ENCODE results near the gene RNF215. TPM values are rescaled to one million over a fixed set of nuclear protein-coding genes. Genes with fewer than 3 reads are reported as not detected.

RNF215 gene
- total and polyA plus RNA-seq, 8 donors = 14.6 to 27.5 (median 23.2) TPM

DNA sequence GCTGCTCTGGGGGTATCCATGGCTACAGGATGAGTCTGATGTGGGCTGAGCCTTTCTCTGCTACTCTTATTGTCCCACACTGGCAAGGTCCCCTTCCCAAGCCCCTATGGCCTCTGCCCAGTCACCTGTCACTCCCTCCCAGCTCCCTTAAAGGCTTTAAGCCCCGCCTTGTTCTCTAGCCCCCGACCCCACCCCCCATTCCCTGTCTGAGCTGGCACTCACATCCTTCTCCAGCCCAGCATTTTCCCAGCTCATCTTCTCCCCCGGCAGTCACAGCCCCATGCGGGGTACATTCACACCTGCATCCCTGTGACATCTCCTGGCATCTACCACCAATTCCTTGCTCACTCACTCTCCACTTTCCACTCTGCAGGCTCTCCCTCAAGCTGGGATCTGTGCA is 42.7 kb upstream of the RNF215 start:
- no peak overlapping the region for H3K27ac ChIP-seq
- no peaks in the 10 kb centered on the region for H3K9me3 ChIP-seq
- H3K4me3 ChIP-seq = no peak overlapping the region
- peaks cover 0 to 17% of the 10 kb centered on the region in 2 donors for H3K36me3 ChIP-seq
- H3K4me1 ChIP-seq = peaks cover 12 to 22% of the 10 kb centered on the region in 2 donors
- intact Hi-C loops (cut with DNase I) = no loop called here
- no peaks in the 10 kb centered on the region for H3K27me3 ChIP-seq
- no peak for TF ChIP-seq CTCF (IDR thresholded peaks at IDR 0.05)
- DNase-seq (no peak), ATAC-seq (no peak)

- H3K27ac ChIP-seq = no peak overlapping the region
- H3K36me3 ChIP-seq = peaks cover 0 to 17% of the 10 kb centered on the region in 2 donors
- DNase-seq (no peak), ATAC-seq (no peak)
- no peaks in the 10 kb centered on the region for H3K27me3 ChIP-seq
- intact Hi-C loops (cut with DNase I) = no loop called here
- H3K4me3 ChIP-seq = no peak overlapping the region
- no peak for TF ChIP-seq CTCF (IDR thresholded peaks at IDR 0.05)
- peaks cover 24 to 32% of the 10 kb centered on the region in 2 donors for H3K4me1 ChIP-seq
- no peaks in the 10 kb centered on the region for H3K9me3 ChIP-seq
Measured at GRCh38 chr22:30427871-30428270, 40.7 kb upstream of the RNF215 start.

DNA sequence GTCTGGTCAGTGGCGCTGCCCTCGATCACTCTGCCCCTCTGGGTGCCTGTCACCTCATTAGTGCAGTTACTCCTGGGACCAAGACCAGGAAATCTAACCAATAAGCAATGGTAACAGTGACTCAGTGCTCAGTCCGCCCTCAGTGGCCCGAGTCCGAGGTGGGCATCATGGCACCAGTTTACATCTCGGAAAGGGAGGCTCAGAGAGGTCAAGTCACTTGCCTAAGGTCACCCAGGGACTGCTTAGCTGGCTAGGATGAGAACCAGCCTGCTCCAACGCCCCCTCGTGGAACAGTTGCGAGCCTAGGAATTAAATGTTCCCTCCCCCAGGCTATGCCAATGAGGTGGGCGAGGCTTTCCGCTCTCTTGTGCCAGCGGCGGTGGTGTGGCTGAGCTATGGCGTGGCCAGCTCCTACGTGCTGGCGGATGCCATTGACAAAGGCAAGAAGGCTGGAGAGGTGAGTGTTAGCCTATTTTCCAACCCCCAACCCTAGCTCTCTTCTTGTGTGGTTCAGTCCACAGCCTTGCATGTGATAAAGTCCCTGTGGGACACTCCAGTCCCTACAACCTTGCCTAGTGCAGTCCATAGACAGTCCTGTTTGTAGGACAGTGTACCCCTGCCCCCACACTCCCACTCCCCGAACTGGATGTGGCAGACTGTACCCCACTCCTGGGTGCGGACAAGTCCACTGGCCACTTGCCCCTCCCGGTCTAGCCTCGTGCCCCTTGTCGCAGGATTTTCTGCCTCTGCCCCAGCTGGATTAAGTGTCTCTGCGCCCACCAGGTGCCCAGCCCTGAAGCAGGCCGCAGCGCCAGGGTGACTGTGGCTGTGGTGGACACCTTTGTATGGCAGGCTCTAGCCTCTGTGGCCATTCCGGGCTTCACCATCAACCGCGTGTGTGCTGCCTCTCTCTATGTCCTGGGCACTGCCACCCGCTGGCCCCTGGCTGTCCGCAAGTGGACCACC is 39.5 kb upstream of the RNF215 start:
- H3K36me3 ChIP-seq = peaks cover 0 to 17% of the 10 kb centered on the region in 2 donors
- ATAC-seq (peak; percentile 50), DNase-seq (peak; percentile 57 to 91 (median 82))
- H3K4me3 ChIP-seq = peak overlapping the region; percentile 61 to 75
- intact Hi-C loops (cut with DNase I) = no loop called here
- TF ChIP-seq CTCF (IDR thresholded peaks at IDR 0.05) = peak; percentile 47 to 60
- no peaks in the 10 kb centered on the region for H3K9me3 ChIP-seq
- no peaks in the 10 kb centered on the region for H3K27me3 ChIP-seq
- H3K27ac ChIP-seq = peak overlapping the region; percentile 87
- peaks cover 34 to 44% of the 10 kb centered on the region in 2 donors for H3K4me1 ChIP-seq

- ATAC-seq = peak; percentile 6
- no peaks in the 10 kb centered on the region for H3K27me3 ChIP-seq
- intact Hi-C loops (cut with DNase I) = no loop called here
- TF ChIP-seq CTCF (IDR thresholded peaks at IDR 0.05) = no peak
- H3K4me3 ChIP-seq = peak within 1 kb of the TSS; percentile 61 to 75
- peak within 1 kb of the TSS; percentile 95 to 99 for H3K27ac ChIP-seq
- peaks cover 0 to 17% of the 10 kb centered on the region in 2 donors for H3K36me3 ChIP-seq
- peak; percentile 67 to 90 (median 75) for DNase-seq
- no peaks in the 10 kb centered on the region for H3K9me3 ChIP-seq
- H3K4me1 ChIP-seq = peaks cover 34 to 48% of the 10 kb centered on the region in 2 donors
Measured at GRCh38 chr22:30425616-30426387, 38.6 kb upstream of the RNF215 start, which contains the start of gene MTFP1. Gene MTFP1 (plus strand): TSS chr22:30425768. CDS start chr22:30425880, 112 bp downstream.

- peak overlapping the region; percentile 87 for H3K27ac ChIP-seq
- DNase-seq (no peak), ATAC-seq (no peak)
- H3K36me3 ChIP-seq = peaks cover 0 to 17% of the 10 kb centered on the region in 2 donors
- no peak for TF ChIP-seq CTCF (IDR thresholded peaks at IDR 0.05)
- no peaks in the 10 kb centered on the region for H3K9me3 ChIP-seq
- no peaks in the 10 kb centered on the region for H3K27me3 ChIP-seq
- intact Hi-C loops (cut with DNase I) = no loop called here
- H3K4me3 ChIP-seq = peak overlapping the region; percentile 61 to 75
- H3K4me1 ChIP-seq = peaks cover 34 to 54% of the 10 kb centered on the region in 2 donors
Measured at GRCh38 chr22:30425327-30425615, 38.1 kb upstream of the RNF215 start.

Data from left lung (tissue), 10 donors.